OCI-LY1 (cell line): ENCODE results near the gene SPEM3.

ENCODE experiments used
- H2AFZ ChIP-seq: fragments of 200-600 bp; sonication (generic), shearing (Covaris generic); 2 replicates; pipeline ENCODE4 v1.6.0; 2014; ENCODE audit warnings: antibody characterized with exemption, mild to moderate bottlenecking, low read length
- H3F3A ChIP-seq: fragments of 200-600 bp; sonication (generic), shearing (Covaris generic); 2 replicates; pipeline ENCODE4 v1.6.0; 2014; ENCODE audit warnings: mild to moderate bottlenecking, antibody characterized with exemption, low read length, moderate library complexity; ENCODE audit not compliant: insufficient read depth
- H3K27ac ChIP-seq: fragments of 200-600 bp; sonication (generic); 2 replicates; pipeline ENCODE4 v1.5.1; 2014; ENCODE audit warnings: low read length, mixed run types, mild to moderate bottlenecking, low read depth; ENCODE audit not compliant: poor library complexity, severe bottlenecking
- H3K27me3 ChIP-seq: fragments of 200-600 bp; sonication (generic); 2 replicates; pipeline ENCODE4 v1.6.0; 2014; ENCODE audit warnings: antibody characterized with exemption, mild to moderate bottlenecking, low read length, moderate library complexity; ENCODE audit not compliant: insufficient read depth
- H3K36me3 ChIP-seq: fragments of 200-600 bp; sonication (generic); 2 replicates; pipeline ENCODE4 v1.6.1; 2014; ENCODE audit warnings: mild to moderate bottlenecking, antibody characterized with exemption, low read length, moderate library complexity, mixed read lengths; ENCODE audit not compliant: insufficient read depth
- H3K4me1 ChIP-seq: fragments of 200-600 bp; sonication (generic); 2 replicates; pipeline ENCODE4 v1.5.1; 2014; ENCODE audit warnings: mild to moderate bottlenecking, low read length, moderate library complexity; ENCODE audit not compliant: insufficient read depth, severe bottlenecking
- H3K4me2 ChIP-seq: fragments of 200-600 bp; sonication (generic), shearing (Covaris generic); 2 replicates; pipeline ENCODE4 v1.6.1; 2014; ENCODE audit warnings: low read length
- H3K4me3 ChIP-seq: fragments of 200-600 bp; sonication (generic); 2 replicates; pipeline ENCODE4 v1.5.1; 2014; ENCODE audit warnings: low read length, low read depth, mild to moderate bottlenecking, mixed read lengths; ENCODE audit not compliant: poor library complexity, severe bottlenecking
- H3K79me2 ChIP-seq: fragments of 200-600 bp; shearing (Covaris generic); 2 replicates; pipeline ENCODE4 v1.6.1; 2016; ENCODE audit warnings: mixed run types, low read length, mixed read lengths; ENCODE audit not compliant: insufficient read depth
- H3K9ac ChIP-seq: fragments of 200-600 bp; sonication (generic), shearing (Covaris generic); 2 replicates; pipeline ENCODE4 v1.6.1; 2014; ENCODE audit warnings: mild to moderate bottlenecking, low read length, mixed read lengths
- H3K9me2 ChIP-seq: fragments of 200-600 bp; sonication (generic), shearing (Covaris generic); 2 replicates; pipeline ENCODE4 v1.6.1; 2014; ENCODE audit warnings: low read depth, mild to moderate bottlenecking, low read length, mixed read lengths
- H3K9me3 ChIP-seq: fragments of 200-600 bp; shearing (Covaris generic); 2 replicates; pipeline ENCODE4 v1.6.1; 2014; ENCODE audit warnings: low read length, mixed read lengths
- H4K20me1 ChIP-seq: fragments of 200-600 bp; sonication (generic), shearing (Covaris generic); 2 replicates; pipeline ENCODE4 v1.6.0; 2016; ENCODE audit warnings: mild to moderate bottlenecking, low read length; ENCODE audit not compliant: insufficient read depth
- EZH2 ChIP-seq: fragments of 200-600 bp; sonication (generic), shearing (Covaris generic); IDR thresholded peaks from 2 replicates; pipeline ENCODE4 v1.8.0; 2017; ENCODE audit warnings: borderline replicate concordance, mixed run types, mild to moderate bottlenecking, antibody characterized with exemption, low read length, moderate library complexity, mixed read lengths
- TF ChIP-seq, protein P1 (sequence below): fragments of 200-600 bp; sonication (generic), shearing (Covaris generic); IDR thresholded peaks from 2 replicates; pipeline ENCODE4 v1.5.1; 2017; ENCODE audit warnings: mild to moderate bottlenecking, antibody characterized with exemption, low read length, moderate library complexity, mixed read lengths

SPEM3 gene

DNA sequence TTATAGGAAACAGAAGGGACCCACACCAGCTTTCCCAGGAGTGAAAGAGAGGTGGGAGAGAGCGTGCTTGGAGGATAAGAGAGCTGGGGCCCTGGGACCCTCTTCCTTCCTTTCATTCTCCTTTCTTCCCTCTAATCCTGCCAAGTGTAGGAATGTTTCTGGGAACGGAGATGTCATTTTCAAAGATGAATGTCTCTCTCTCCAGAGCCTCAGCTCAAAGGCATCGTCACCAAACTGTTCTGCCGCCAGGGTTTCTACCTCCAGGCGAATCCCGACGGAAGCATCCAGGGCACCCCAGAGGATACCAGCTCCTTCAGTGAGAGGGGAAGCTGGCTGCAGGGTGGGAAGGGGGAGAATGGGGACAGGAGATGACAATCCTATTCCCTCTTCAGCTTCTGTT lies 12.6 kb downstream of the SPEM3 start:
- Histone ChIP-seq H4K20me1 (no peaks in the 10 kb centered on the region), H3K4me2 (no peak overlapping the region), H3K27ac (no peak overlapping the region), H3K9me2 (no peaks in the 10 kb centered on the region), H3F3A (no peaks in the 10 kb centered on the region), H3K36me3 (peaks cover 3% of the 10 kb centered on the region; the same call in 1 of the 2 replicates), H3K9ac (no peak overlapping the region), H3K4me1 (peaks cover 56% of the 10 kb centered on the region), H2AFZ (no peak overlapping the region), H3K79me2 (no peaks in the 10 kb centered on the region), H3K27me3 (peaks cover 21% of the 10 kb centered on the region), H3K9me3 (no peaks in the 10 kb centered on the region), H3K4me3 (no peak overlapping the region)
- TF ChIP-seq, protein P1, sequence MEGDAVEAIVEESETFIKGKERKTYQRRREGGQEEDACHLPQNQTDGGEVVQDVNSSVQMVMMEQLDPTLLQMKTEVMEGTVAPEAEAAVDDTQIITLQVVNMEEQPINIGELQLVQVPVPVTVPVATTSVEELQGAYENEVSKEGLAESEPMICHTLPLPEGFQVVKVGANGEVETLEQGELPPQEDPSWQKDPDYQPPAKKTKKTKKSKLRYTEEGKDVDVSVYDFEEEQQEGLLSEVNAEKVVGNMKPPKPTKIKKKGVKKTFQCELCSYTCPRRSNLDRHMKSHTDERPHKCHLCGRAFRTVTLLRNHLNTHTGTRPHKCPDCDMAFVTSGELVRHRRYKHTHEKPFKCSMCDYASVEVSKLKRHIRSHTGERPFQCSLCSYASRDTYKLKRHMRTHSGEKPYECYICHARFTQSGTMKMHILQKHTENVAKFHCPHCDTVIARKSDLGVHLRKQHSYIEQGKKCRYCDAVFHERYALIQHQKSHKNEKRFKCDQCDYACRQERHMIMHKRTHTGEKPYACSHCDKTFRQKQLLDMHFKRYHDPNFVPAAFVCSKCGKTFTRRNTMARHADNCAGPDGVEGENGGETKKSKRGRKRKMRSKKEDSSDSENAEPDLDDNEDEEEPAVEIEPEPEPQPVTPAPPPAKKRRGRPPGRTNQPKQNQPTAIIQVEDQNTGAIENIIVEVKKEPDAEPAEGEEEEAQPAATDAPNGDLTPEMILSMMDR: no peak
- no peak for TF ChIP-seq EZH2

DNA sequence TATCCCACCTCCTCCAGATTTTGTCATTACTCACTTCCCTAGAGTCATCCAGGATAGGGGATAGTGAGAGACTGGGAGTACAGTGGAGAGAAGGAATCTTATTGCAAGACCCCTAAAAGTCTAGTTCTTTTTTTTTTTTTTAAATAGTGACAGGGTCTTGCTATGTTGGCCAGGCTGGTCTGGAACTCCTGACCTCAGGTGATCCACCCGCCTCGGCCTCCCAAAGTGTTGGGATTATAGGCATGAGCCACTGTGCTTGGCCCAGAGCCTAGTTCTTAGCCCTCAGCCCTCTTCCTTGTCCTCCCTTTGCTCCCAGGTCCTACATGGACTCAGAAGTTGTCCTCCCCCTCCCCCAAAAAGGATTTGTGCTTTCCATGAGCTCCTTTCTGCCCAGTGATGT lies 13.5 kb downstream of the SPEM3 start:
- H3K9me2 ChIP-seq: no peaks in the 10 kb centered on the region
- no peak overlapping the region for H3K4me3 ChIP-seq
- no peak overlapping the region for H3K4me2 ChIP-seq
- H3K79me2 ChIP-seq: no peaks in the 10 kb centered on the region
- no peak overlapping the region for H2AFZ ChIP-seq
- no peaks in the 10 kb centered on the region for H3F3A ChIP-seq
- H4K20me1 ChIP-seq: no peaks in the 10 kb centered on the region
- peaks cover 3% of the 10 kb centered on the region; the same call in 1 of the 2 replicates for H3K36me3 ChIP-seq
- no peak overlapping the region for H3K9ac ChIP-seq
- no peak overlapping the region for H3K27ac ChIP-seq
- peaks cover 50% of the 10 kb centered on the region for H3K4me1 ChIP-seq
- TF ChIP-seq, protein P1: no peak
- no peak for TF ChIP-seq EZH2
- H3K9me3 ChIP-seq: no peaks in the 10 kb centered on the region
- peaks cover 25% of the 10 kb centered on the region for H3K27me3 ChIP-seq

DNA sequence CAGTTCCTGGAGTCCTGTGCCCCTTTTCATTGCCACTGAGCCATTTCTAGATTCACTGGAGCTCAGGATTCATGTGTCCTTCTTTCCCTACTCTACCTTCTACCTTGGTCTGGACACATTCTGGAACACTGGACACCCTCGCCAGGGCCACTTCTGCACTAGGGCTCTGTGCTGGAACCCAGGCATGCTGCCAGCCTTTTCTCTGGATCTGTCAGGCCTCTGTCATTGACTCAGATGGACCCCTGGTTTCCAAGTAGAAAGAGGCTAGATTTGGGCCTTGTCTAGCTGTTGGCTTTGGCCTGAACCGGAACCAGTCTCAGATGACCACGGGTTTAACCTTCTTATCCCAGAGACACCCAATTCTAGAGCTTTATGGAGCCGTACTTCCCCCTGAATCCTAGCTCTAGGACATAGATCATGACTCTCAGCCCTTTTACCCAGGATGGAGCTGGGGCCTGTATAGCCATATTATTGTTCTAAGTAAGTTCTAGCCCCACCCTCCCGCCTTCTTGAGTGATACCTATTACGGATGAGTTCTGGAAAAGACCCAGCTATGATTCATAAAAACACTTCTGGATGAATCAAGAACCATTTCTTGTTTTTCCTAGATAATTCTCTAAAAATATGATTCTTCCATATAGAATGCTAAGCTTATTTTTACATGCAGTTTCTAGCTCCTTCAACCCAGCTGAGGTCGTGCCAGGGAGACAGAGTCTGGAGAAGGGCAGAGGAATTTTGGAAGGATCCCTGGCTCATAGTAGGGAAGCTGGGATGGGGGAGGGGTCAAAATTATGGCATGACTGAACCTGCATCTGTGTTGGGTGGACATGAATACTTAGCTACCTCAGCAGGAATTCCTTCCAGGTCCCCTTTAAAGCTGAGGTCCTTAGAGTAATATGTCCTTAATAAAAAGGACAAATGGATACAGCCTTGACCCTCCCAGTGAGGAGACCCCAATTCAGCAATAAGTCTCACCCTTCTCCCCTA lies 15.1 kb downstream of the SPEM3 start:
- no peak overlapping the region for H3K9ac ChIP-seq
- TF ChIP-seq EZH2: no peak
- TF ChIP-seq, protein P1: no peak
- H3K79me2 ChIP-seq: no peaks in the 10 kb centered on the region
- no peak overlapping the region for H3K4me3 ChIP-seq
- H3K36me3 ChIP-seq: no peaks in the 10 kb centered on the region
- no peaks in the 10 kb centered on the region for H3K9me3 ChIP-seq
- H3K27ac ChIP-seq: no peak overlapping the region
- H2AFZ ChIP-seq: no peak overlapping the region
- no peaks in the 10 kb centered on the region for H4K20me1 ChIP-seq
- H3K4me1 ChIP-seq: peaks cover 33% of the 10 kb centered on the region
- no peaks in the 10 kb centered on the region for H3K9me2 ChIP-seq
- H3K4me2 ChIP-seq: no peak overlapping the region
- peaks cover 19% of the 10 kb centered on the region for H3K27me3 ChIP-seq
- H3F3A ChIP-seq: no peaks in the 10 kb centered on the region
